Activated CD4-positive, CD25-positive, alpha-beta regulatory T cell (primary cell): ENCODE measurements around the gene C22orf15.

Experiments used
- DNase-seq, 4 experiments: peaks; one replicate each; lab custom pipeline; 2025; lab: John Stamatoyannopoulos, UW

The C22orf15 gene

GRCh38 chr22:23772649-23773473 lies 10.1 kb downstream of the C22orf15 start, which contains the start of gene MMP11:
Gene MMP11, plus strand, starts transcription at chr22:23772849. Its CDS starts 22 bp downstream, at chr22:23772871.
- peak; percentile 43 to 47 (median 44) for DNase-seq

DNA sequence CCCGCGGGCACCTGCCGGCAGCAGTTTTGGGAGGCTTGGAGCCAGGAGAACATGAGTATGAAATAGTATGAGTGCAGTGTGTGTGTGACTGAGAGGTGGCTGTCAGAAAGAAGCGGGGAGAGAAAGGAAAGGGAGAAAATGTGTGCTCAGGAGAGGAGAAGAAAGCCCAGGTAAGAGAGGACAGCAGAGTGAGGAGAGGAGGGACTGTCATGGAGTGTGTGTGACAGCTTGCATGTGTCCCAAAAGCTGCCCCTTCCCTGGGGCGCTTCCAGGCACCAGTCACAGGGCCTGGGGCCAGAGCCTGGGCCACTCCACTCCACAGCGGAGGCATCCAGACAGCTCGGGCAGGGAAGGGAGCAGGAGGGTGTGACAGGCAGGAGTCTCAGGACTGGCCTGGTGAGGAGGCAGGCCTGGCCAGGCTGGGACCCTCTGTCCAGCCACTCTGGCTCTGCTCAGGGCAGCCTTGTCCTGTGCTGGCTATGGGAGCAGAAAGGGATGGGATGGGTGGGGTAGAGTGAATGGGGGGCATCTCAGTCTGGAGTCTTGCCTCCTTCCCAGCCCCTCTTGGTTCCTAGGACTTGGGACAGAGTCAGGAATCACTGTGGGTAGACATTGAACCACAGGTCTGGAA lies 10.8 kb downstream of the C22orf15 start:
- no peak for DNase-seq

- no peak for DNase-seq
Observed at GRCh38 chr22:23774114-23774921, 11.5 kb downstream of the C22orf15 start.

GRCh38 chr22:23774922-23775436 lies 12.2 kb downstream of the C22orf15 start:
- DNase-seq: no peak

DNA sequence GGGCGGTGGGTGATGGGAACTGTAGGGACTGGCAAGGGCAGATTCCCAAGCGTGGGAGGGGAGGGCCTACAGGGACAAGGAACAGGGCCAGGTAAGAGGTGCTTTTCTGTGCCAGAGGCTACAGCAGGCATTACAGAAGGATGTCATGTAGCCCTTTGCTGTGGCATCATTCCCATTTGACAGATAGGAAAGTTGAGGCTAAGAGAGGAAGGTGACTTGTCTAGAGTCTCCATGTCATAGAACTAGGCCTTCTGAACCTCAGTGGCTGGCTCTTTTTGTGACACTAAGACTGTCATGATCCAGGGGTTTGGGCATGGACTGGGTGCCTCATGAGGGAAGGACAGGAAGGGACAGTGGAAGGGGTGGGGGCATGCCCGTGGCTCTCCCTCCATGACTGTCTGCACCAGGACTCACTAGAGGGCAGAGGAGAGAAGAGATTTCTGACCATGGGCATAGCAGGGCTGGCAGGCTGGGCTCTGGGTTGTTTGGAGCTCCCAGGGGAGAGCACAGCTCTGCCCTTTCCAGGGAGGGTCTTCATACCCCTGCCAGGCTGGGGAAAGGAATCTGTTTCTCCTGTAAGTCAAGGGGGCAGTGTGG lies 13.1 kb downstream of the C22orf15 start:
- no peak for DNase-seq

GRCh38 chr22:23777776-23778576 lies 15.2 kb downstream of the C22orf15 start:
- DNase-seq: no peak

GRCh38 chr22:23778577-23778900 lies 15.7 kb downstream of the C22orf15 start:
- no peak for DNase-seq

GRCh38 chr22:23779083-23779482 lies 16.3 kb downstream of the C22orf15 start:
- DNase-seq: no peak

DNA sequence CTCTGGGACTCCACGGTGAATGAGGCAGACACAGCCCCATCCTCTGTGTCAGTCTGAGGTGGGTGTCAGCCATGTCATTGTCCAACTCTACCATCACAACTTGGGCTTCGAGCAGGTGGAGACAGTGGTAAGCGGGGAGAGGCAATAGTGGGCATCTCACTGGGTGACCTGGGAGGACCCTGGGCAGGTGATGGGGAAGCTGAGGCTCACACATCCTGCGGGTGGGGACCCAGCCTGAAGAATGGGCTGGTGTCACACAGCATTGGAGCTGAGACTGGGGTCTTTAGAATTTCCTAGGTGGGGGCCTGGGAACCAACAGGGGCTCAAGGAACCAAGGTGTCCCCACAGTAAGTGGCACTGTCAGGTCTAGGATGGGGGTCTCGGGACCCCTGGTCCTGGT lies 16.9 kb downstream of the C22orf15 start:
- no peak for DNase-seq

DNA sequence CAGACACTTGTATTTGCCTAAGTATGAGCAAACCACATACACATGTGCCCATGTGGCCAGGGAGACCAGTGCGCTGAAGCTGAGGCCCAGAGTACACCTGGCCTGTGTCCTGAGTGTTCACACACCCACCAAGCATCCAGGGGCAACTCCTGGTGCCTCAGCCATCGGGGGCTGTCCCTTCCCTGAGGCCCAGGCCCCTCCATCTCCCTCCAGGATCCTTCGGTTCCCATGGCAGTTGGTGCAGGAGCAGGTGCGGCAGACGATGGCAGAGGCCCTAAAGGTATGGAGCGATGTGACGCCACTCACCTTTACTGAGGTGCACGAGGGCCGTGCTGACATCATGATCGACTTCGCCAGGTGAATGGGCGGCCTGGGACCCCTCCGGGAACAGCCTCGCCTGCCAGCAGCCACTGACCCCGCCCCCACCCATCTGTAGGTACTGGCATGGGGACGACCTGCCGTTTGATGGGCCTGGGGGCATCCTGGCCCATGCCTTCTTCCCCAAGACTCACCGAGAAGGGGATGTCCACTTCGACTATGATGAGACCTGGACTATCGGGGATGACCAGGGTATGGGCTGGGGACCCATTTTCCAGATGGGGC lies 17.5 kb downstream of the C22orf15 start:
- no peak for DNase-seq

DNA sequence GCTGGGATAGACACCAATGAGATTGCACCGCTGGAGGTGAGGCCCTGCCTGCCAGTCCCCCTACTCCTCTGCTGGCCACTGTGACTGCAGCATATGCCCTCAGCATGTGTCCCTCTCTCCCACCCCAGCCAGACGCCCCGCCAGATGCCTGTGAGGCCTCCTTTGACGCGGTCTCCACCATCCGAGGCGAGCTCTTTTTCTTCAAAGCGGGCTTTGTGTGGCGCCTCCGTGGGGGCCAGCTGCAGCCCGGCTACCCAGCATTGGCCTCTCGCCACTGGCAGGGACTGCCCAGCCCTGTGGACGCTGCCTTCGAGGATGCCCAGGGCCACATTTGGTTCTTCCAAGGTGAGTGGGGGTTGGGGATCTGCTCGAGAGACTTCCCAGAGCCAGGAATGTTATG lies 18.3 kb downstream of the C22orf15 start:
- DNase-seq: no peak

DNA sequence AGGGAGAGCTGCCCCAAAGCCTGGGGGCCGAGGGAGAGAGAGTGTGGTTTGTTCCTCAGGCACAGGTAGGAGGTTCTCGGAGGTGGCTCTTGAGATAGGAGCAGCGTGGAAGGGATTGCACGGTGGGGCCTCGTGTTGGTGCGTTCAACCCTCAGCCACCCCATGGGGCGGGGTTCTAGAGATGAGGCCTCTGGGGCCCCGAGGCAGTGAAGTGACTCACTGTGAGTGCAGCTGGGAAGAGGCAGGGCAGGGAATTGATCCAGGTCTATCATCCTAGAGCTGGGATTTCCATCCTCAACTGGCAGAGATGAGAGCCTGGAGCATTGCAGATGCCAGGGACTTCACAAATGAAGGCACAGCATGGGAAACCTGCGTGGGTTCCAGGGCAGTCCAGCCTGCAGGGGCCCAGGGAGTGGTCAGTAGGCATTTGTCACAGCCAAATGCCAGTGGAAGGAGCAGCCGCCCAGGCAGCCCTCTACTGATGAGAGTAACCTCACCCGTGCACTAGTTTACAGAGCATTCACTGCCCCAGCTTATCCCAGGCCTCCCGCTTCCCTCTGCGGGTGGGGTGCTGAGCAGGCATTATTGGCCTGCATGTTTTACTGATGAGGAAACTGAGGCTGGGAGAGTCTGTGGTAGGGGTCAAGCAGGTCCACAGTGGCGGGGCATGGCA lies 18.9 kb downstream of the C22orf15 start:
- DNase-seq: no peak

- DNase-seq: no peak
Observed at GRCh38 chr22:23782252-23782651, 19.5 kb downstream of the C22orf15 start.

- no peak for DNase-seq
Observed at GRCh38 chr22:23782703-23783102, 19.9 kb downstream of the C22orf15 start.

DNA sequence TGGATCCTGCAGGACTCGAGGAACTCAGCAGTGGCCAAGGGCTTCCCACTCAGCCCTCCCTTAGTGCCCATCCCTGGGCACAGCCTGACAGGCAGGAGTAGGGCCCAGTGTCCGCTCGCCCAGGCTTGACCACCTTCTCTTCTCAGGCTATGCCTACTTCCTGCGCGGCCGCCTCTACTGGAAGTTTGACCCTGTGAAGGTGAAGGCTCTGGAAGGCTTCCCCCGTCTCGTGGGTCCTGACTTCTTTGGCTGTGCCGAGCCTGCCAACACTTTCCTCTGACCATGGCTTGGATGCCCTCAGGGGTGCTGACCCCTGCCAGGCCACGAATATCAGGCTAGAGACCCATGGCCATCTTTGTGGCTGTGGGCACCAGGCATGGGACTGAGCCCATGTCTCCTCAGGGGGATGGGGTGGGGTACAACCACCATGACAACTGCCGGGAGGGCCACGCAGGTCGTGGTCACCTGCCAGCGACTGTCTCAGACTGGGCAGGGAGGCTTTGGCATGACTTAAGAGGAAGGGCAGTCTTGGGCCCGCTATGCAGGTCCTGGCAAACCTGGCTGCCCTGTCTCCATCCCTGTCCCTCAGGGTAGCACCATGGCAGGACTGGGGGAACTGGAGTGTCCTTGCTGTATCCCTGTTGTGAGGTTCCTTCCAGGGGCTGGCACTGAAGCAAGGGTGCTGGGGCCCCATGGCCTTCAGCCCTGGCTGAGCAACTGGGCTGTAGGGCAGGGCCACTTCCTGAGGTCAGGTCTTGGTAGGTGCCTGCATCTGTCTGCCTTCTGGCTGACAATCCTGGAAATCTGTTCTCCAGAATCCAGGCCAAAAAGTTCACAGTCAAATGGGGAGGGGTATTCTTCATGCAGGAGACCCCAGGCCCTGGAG lies 20.7 kb downstream of the C22orf15 start:
- DNase-seq: no peak

GRCh38 chr22:23784215-23784732 lies 21.5 kb downstream of the C22orf15 start:
- DNase-seq: no peak

DNA sequence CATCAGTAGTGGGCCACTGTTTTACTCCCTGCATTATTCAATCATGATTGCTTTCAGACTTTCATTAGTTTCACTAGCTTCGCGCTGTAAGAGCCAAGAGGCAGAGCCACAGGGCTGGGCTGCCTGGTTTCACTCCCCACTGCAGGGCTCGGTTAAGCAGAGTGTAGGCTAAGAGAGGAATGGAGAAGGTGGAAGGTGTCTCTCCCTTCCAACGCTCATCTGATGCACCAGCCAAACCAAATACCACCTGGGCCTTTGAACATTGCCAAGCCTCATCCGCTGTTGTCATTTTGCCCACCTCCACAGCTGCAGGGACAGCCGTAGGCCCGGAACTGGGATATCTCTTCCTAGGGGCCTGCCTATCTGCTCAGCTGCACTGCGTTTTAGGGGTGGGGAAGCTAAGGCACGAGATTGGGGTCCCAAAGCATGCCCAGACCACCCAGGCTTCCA lies 23.5 kb downstream of the C22orf15 start:
- DNase-seq: no peak

GRCh38 chr22:23786752-23787599 lies 24.2 kb downstream of the C22orf15 start, which contains the start of gene SMARCB1:
Gene SMARCB1, plus strand, starts transcription at chr22:23786966. Its CDS starts 204 bp downstream, at chr22:23787170.
- DNase-seq: peak; percentile 78 to 82 (median 80)
